Measurements from ENCODE around the gene GRB7. TPM values are rescaled to one million over a fixed set of nuclear protein-coding genes. Genes with fewer than 3 reads are reported as not detected.

Gene GRB7
- total and polyA plus RNA-seq, 2 experiments from 2014 or later: 12.8 to 28.9 TPM

GRCh38 chr17:39701012-39701783 is 36.5 kb upstream of the GRB7 start:
- DNase-seq (ENCODE audit: low spot score) (peak; percentile 56), ATAC-seq (no peak)
- no peaks in the 10 kb centered on the region for H3K9me2 ChIP-seq (ENCODE audit: insufficient read depth)
- H3F3A ChIP-seq (replicated peaks; ENCODE audit: low read depth): peaks cover 3% of the 10 kb centered on the region; the same call in 1 of the 2 replicates
- peaks cover 7% of the 10 kb centered on the region for H3K27me3 Mint-ChIP-seq (ENCODE audit: insufficient read depth, low read depth, poor library complexity)
- H3K4me3 ChIP-seq: peak overlapping the region; percentile 97
- 0 out of 2 replicates have a peak overlapping the region, but pooled peaks have one; percentile 56 for H3K27ac ChIP-seq (ENCODE audit: low read depth)
- peak overlapping the region; percentile 61 for H3K27ac Mint-ChIP-seq
- no peaks in the 10 kb centered on the region for H3K9me3 Mint-ChIP-seq
- H3K79me2 ChIP-seq (replicated peaks; ENCODE audit: insufficient read depth): peaks cover 87% of the 10 kb centered on the region
- peak overlapping the region; percentile 97 for H3K4me3 Mint-ChIP-seq
- peaks cover 22% of the 10 kb centered on the region for H3K36me3 Mint-ChIP-seq (ENCODE audit: low read depth)
- TF ChIP-seq NANOG (IDR thresholded peaks at IDR 0.05; ENCODE audit: borderline replicate concordance) (no peak), ZNF462 (CRISPR knock-in tag; IDR thresholded peaks at IDR 0.05) (no peak), CREB1 (CRISPR knock-in tag; IDR thresholded peaks at IDR 0.05; ENCODE audit: low read depth) (no peak), JUNB (IDR thresholded peaks at IDR 0.05; ENCODE audit: unreplicated experiment) (no peak), CTCF (conservative IDR thresholded peaks at IDR 0.05; ENCODE audit: low read depth in 2 of 2) (no peak), POLR2AphosphoS5 (IDR thresholded peaks at IDR 0.05; ENCODE audit: low read depth) (no peak), EZH2 (IDR thresholded peaks at IDR 0.05; ENCODE audit: low read depth, unreplicated experiment) (no peak), EZH2phosphoT487 (IDR thresholded peaks at IDR 0.05; ENCODE audit: unreplicated experiment) (no peak), REST (IDR thresholded peaks at IDR 0.05; ENCODE audit: unreplicated experiment) (no peak), ZNF331 (CRISPR knock-in tag; IDR thresholded peaks at IDR 0.05; ENCODE audit: low read depth) (no peak)
- H3K27me3 ChIP-seq (ENCODE audit: insufficient read depth): no peaks in the 10 kb centered on the region
- peaks cover 26% of the 10 kb centered on the region for H4K20me1 ChIP-seq (replicated peaks; ENCODE audit: insufficient read depth)
- peak overlapping the region; percentile 75 for H3K4me2 ChIP-seq
- H2AFZ ChIP-seq: no peak overlapping the region
- H3K4me1 Mint-ChIP-seq: peaks cover 71% of the 10 kb centered on the region
- H3K4me1 ChIP-seq (ENCODE audit: insufficient read depth): peaks cover 73% of the 10 kb centered on the region
- H3K36me3 ChIP-seq (ENCODE audit: insufficient read depth): no peaks in the 10 kb centered on the region

Measured in GM23338 (cell line).